RWPE2 (cell line): Measurements from ENCODE around the gene PRR20B.
"Not testable (repeated sequence)": the region's sequence is repeated elsewhere in the genome, so short reads cannot be mapped to it uniquely, and the experiment has no call there.

Experiments
- ATAC-seq: fragments of 200-7000 bp; cut with Tn5 transposase; 3 replicates; pipeline ENCODE4 v1.9.1; 2021; ENCODE audit warnings: low read depth
- DNase-seq: peaks from one replicate; pipeline ENCODE4 v3.0.0-alpha.2; 2020; ENCODE audit warnings: low spot score
- H3K27ac ChIP-seq: fragments of 450-650 bp; 2 replicates; pipeline ENCODE4 v1.5.1; 2017; ENCODE audit warnings: mild to moderate bottlenecking; ENCODE audit not compliant: poor library complexity, severe bottlenecking
- H3K27me3 ChIP-seq: fragments of 250-450 bp; sonication (Bioruptor Pico); 2 replicates; pipeline ENCODE4 v1.5.1; 2021; ENCODE audit warnings: mild to moderate bottlenecking, moderate library complexity; ENCODE audit not compliant: insufficient read depth, poor library complexity, severe bottlenecking
- H3K36me3 ChIP-seq: fragments of 250-450 bp; sonication (Bioruptor Pico); 2 replicates; pipeline ENCODE4 v1.5.1; 2020; ENCODE audit warnings: low read depth, mild to moderate bottlenecking, moderate library complexity
- H3K4me1 ChIP-seq: fragments of 250-450 bp; sonication (Bioruptor Pico); 2 replicates; pipeline ENCODE4 v1.5.1; 2021; ENCODE audit warnings: mild to moderate bottlenecking, moderate library complexity; ENCODE audit not compliant: insufficient read depth, poor library complexity, severe bottlenecking
- H3K4me3 ChIP-seq: fragments of 250-450 bp; sonication (Bioruptor Pico); 2 replicates; pipeline ENCODE4 v1.5.1; 2021; ENCODE audit warnings: mild to moderate bottlenecking, moderate library complexity; ENCODE audit not compliant: severe bottlenecking
- H3K9me3 ChIP-seq: fragments of 250-450 bp; sonication (Bioruptor Pico); 2 replicates; pipeline ENCODE4 v1.5.1; 2021; ENCODE audit warnings: mild to moderate bottlenecking, moderate library complexity; ENCODE audit not compliant: severe bottlenecking
- TF ChIP-seq, protein P1 (sequence below): fragments of 450-650 bp; IDR thresholded peaks from one replicate; pipeline ENCODE4 v1.5.1; 2017; ENCODE audit warnings: mild to moderate bottlenecking, moderate library complexity; ENCODE audit not compliant: poor library complexity, severe bottlenecking

PRR20B gene

DNA sequence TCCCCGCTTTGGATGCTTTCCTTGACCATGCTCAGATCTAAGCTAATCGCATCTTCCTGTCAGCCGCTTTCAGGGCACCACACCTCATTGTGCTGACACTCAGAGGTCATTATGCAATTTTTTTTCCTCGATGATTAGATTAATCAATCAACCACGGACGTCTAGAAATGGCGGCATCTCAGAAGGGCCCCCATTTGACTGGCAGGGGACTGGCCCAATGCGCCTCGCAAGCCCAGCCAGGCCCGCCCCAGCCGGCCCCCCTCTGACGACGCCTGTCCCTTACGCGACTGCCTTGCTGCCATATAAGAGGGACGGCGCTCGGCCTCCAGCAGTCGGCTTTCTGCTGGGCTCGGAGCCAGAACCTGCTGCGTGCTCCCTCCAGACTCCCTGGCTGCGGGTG lies at the start of gene PRR20B:
Gene PRR20B, plus strand, starts transcription at position 301 of the 400 bp plus-strand sequence. CDS start 387 bp downstream, outside the sequence.
- not testable (repeated sequence) for ATAC-seq, H3K4me3 ChIP-seq

GRCh38 chr13:57114945-57115344 lies 32.3 kb upstream of the PRR20B start:
- ATAC-seq (no peak), DNase-seq (no peak)
- Histone ChIP-seq H3K9me3 (no peaks in the 10 kb centered on the region), H3K27ac (no peak overlapping the region), H3K4me3 (no peak overlapping the region), H3K27me3 (no peaks in the 10 kb centered on the region), H3K4me1 (no peaks in the 10 kb centered on the region), H3K36me3 (no peaks in the 10 kb centered on the region)
- TF ChIP-seq, protein P1, sequence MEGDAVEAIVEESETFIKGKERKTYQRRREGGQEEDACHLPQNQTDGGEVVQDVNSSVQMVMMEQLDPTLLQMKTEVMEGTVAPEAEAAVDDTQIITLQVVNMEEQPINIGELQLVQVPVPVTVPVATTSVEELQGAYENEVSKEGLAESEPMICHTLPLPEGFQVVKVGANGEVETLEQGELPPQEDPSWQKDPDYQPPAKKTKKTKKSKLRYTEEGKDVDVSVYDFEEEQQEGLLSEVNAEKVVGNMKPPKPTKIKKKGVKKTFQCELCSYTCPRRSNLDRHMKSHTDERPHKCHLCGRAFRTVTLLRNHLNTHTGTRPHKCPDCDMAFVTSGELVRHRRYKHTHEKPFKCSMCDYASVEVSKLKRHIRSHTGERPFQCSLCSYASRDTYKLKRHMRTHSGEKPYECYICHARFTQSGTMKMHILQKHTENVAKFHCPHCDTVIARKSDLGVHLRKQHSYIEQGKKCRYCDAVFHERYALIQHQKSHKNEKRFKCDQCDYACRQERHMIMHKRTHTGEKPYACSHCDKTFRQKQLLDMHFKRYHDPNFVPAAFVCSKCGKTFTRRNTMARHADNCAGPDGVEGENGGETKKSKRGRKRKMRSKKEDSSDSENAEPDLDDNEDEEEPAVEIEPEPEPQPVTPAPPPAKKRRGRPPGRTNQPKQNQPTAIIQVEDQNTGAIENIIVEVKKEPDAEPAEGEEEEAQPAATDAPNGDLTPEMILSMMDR = no peak

More for the DNA sequence above, at the start of gene PRR20B:
- not testable (repeated sequence) for H3K36me3 ChIP-seq, H3K9me3 ChIP-seq, DNase-seq, H3K4me1 ChIP-seq, H3K27ac ChIP-seq, H3K27me3 ChIP-seq

DNA sequence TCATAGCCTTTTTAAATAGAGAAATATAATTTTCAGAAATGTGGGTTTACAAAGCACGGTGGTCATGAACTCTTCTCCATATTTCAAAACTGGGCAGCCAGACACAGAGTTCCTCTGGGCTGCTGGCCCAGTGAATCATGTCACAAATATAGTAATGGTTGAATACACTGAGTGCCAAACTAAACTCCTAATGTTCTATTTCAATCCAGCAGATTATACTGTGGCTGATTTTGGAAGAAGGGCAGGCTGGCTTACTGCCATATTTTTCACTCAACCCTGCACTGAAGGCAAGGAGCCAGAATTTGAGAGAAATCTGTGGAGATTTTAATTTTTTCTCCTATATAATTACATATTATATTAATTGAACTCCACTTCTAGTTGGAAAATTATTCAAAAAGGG lies 23.6 kb upstream of the PRR20B start:
- no peaks in the 10 kb centered on the region for H3K27me3 ChIP-seq
- no peak overlapping the region for H3K4me3 ChIP-seq
- no peaks in the 10 kb centered on the region for H3K4me1 ChIP-seq
- TF ChIP-seq, protein P1 = no peak
- H3K36me3 ChIP-seq = no peaks in the 10 kb centered on the region
- H3K27ac ChIP-seq = no peak overlapping the region
- ATAC-seq = no peak
- H3K9me3 ChIP-seq = no peaks in the 10 kb centered on the region
- no peak for DNase-seq

GRCh38 chr13:57128909-57129308 lies 18.4 kb upstream of the PRR20B start:
- Histone ChIP-seq H3K4me1 (no peaks in the 10 kb centered on the region), H3K36me3 (no peaks in the 10 kb centered on the region), H3K9me3 (no peaks in the 10 kb centered on the region), H3K27ac (no peak overlapping the region), H3K27me3 (no peaks in the 10 kb centered on the region), H3K4me3 (no peak overlapping the region)
- DNase-seq = no peak
- ATAC-seq = no peak
- TF ChIP-seq, protein P1 = no peak

DNA sequence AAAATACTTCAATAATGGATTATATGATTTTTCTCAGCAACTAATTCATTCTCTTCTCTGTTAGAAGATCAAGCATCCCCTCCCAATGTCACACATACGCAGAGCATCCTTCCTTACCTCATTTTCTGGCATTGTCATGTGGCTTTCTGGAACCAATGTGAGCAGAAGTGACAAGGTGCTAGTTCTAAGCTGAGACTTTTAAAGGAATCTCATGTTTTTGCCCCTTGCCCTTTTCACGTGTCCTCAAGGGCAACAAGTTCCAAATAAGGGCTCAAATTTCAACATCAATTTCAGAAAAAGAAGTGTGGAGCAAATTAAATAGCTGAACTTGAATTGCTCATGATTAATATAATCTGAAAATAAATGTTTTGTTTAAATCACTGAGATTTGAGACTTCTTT lies 11.2 kb upstream of the PRR20B start:
- TF ChIP-seq, protein P1 = no peak
- H3K4me1 ChIP-seq = no peaks in the 10 kb centered on the region
- no peaks in the 10 kb centered on the region for H3K36me3 ChIP-seq
- ATAC-seq = no peak
- no peaks in the 10 kb centered on the region for H3K9me3 ChIP-seq
- no peak overlapping the region for H3K27ac ChIP-seq
- no peak for DNase-seq
- H3K27me3 ChIP-seq = no peaks in the 10 kb centered on the region
- H3K4me3 ChIP-seq = no peak overlapping the region
